PC-3 (cell line): ENCODE results near the gene RPE65. TPM values are rescaled to one million over a fixed set of nuclear protein-coding genes. Genes with fewer than 3 reads are reported as not detected.

Experiments used
- ATAC-seq: fragments of 200-7000 bp; cut with Tn5 transposase; 2 replicates; pipeline ENCODE4 v1.9.1; 2020; ENCODE audit warnings: mild to moderate bottlenecking, moderate library complexity
- BruUV-seq: library from RNA; stranded (reverse); fragments of 400-500 nt; replicated peaks from 2 replicates; lab custom pipeline; 2021; lab: Mats Ljungman, UMichigan
- CTCF ChIA-PET: fragments of 300-600 bp; sonication (Branson Sonifier 250); formaldehyde crosslinking; loops from one replicate; lab custom pipeline; 2022; ENCODE audit warnings: antibody characterized with exemption; lab: Charles Lee
- POLR2A ChIA-PET: fragments of 300-600 bp; sonication (Branson Sonifier 250); formaldehyde crosslinking; loops from one replicate; lab custom pipeline; 2022; ENCODE audit warnings: antibody characterized with exemption; ENCODE audit not compliant: unreplicated experiment; lab: Charles Lee
- DNase-seq: peaks from one replicate; pipeline ENCODE4 v3.0.0-alpha.2; 2015
- H2AFZ ChIP-seq: fragments of 300-600 bp; sonication (generic); 2 replicates; pipeline ENCODE4 v1.6.0; 2016; ENCODE audit warnings: antibody characterized with exemption, low read length
- H3F3A ChIP-seq: fragments of 300-600 bp; sonication (generic); one replicate; pipeline ENCODE4 v1.6.0; 2017; ENCODE audit warnings: antibody characterized with exemption, low read length, control low read depth, mild to moderate bottlenecking; ENCODE audit not compliant: unreplicated experiment
- H3K27ac ChIP-seq: fragments of 300-600 bp; sonication (generic); 2 replicates; pipeline ENCODE4 v1.5.1; 2016; ENCODE audit warnings: mild to moderate bottlenecking, low read length
- H3K27me3 ChIP-seq: fragments of 300-600 bp; sonication (generic); 2 replicates; pipeline ENCODE4 v1.6.1; 2016; ENCODE audit warnings: low read length, mixed read lengths
- H3K36me3 ChIP-seq: fragments of 300-600 bp; sonication (generic); 2 replicates; pipeline ENCODE4 v1.6.1; 2016; ENCODE audit warnings: low read depth, mixed run types, low read length, mixed read lengths
- H3K4me1 ChIP-seq: fragments of 300-600 bp; sonication (generic); 2 replicates; pipeline ENCODE4 v1.5.1; 2016; ENCODE audit warnings: low read length; ENCODE audit not compliant: insufficient read depth
- H3K4me2 ChIP-seq: fragments of 300-600 bp; sonication (generic); 2 replicates; pipeline ENCODE4 v1.6.0; 2016; ENCODE audit warnings: low read length
- H3K4me3 ChIP-seq: fragments of 300-600 bp; sonication (generic); 2 replicates; pipeline ENCODE4 v1.5.1; 2016; ENCODE audit warnings: mild to moderate bottlenecking, low read length, mixed read lengths
- H3K79me2 ChIP-seq: fragments of 300-600 bp; sonication (generic); 2 replicates; pipeline ENCODE4 v1.6.1; 2017; ENCODE audit warnings: low read length, mixed read lengths
- H3K9ac ChIP-seq: fragments of 300-600 bp; sonication (generic); 2 replicates; pipeline ENCODE4 v1.6.0; 2016; ENCODE audit warnings: mild to moderate bottlenecking, low read length
- H3K9me2 ChIP-seq: fragments of 300-600 bp; sonication (generic); replicated peaks from 2 replicates; pipeline ENCODE4 v1.6.1; 2016; ENCODE audit warnings: mixed run types, low read length, mixed read lengths
- H3K9me3 ChIP-seq: fragments of 300-600 bp; sonication (generic); 2 replicates; pipeline ENCODE4 v1.6.1; 2016; ENCODE audit warnings: low read length, mixed read lengths
- H4K20me1 ChIP-seq: fragments of 300-600 bp; sonication (generic); 2 replicates; pipeline ENCODE4 v1.6.1; 2016; ENCODE audit warnings: low read length, mixed read lengths
- EZH2 ChIP-seq: fragments of 300-600 bp; sonication (generic); IDR thresholded peaks from one replicate; pipeline ENCODE4 v1.6.1; 2017; ENCODE audit warnings: antibody characterized with exemption, mild to moderate bottlenecking, low read length; ENCODE audit not compliant: unreplicated experiment
- EZH2phosphoT487 ChIP-seq: fragments of 300-600 bp; sonication (generic); IDR thresholded peaks from 2 replicates; pipeline ENCODE4 v1.6.1; 2018; ENCODE audit warnings: mild to moderate bottlenecking, antibody characterized with exemption, low read length, borderline replicate concordance
- intact Hi-C: fragments of 100-400 bp; cut with micrococcal nuclease; formaldehyde crosslinking; loops from 2 replicates; pipeline ENCODE4 v1.9.0; 2023
- total RNA-seq: library from RNA; depleted of rRNA; stranded (reverse); fragments of >200 nt; gene quantifications from 2 replicates; pipeline ENCODE4 v1.2.3, GENCODE V29; 2014
- TF ChIP-seq, protein P1 (sequence below): fragments of 300-600 bp; sonication (generic); conservative IDR thresholded peaks from 2 replicates; pipeline ENCODE4 v1.5.1; 2017; ENCODE audit warnings: antibody characterized with exemption, low read depth, mild to moderate bottlenecking, low read length

RPE65 gene
- total RNA-seq, 1 experiment from 2014 or later, result not detected

GRCh38 chr1:68460935-68461334, 11.2 kb upstream of the RPE65 start:
- Histone ChIP-seq H3K4me3 (no peak overlapping the region), H3K4me2 (no peak overlapping the region), H3K9ac (no peak overlapping the region), H3K27ac (no peak overlapping the region), H3K36me3 (peaks cover 41% of the 10 kb centered on the region), H3K9me2 (no peaks in the 10 kb centered on the region), H3K79me2 (no peaks in the 10 kb centered on the region), H3F3A (no peaks in the 10 kb centered on the region), H3K9me3 (no peaks in the 10 kb centered on the region), H4K20me1 (no peaks in the 10 kb centered on the region), H3K4me1 (no peaks in the 10 kb centered on the region), H3K27me3 (no peaks in the 10 kb centered on the region), H2AFZ (no peak overlapping the region)
- ChIA-PET CTCF (no interaction called here), POLR2A (no interaction called here)
- intact Hi-C loops, result no loop called here
- DNase-seq (no peak), ATAC-seq (no peak)
- TF ChIP-seq EZH2 (no peak), EZH2phosphoT487 (no peak)
- TF ChIP-seq, protein P1, sequence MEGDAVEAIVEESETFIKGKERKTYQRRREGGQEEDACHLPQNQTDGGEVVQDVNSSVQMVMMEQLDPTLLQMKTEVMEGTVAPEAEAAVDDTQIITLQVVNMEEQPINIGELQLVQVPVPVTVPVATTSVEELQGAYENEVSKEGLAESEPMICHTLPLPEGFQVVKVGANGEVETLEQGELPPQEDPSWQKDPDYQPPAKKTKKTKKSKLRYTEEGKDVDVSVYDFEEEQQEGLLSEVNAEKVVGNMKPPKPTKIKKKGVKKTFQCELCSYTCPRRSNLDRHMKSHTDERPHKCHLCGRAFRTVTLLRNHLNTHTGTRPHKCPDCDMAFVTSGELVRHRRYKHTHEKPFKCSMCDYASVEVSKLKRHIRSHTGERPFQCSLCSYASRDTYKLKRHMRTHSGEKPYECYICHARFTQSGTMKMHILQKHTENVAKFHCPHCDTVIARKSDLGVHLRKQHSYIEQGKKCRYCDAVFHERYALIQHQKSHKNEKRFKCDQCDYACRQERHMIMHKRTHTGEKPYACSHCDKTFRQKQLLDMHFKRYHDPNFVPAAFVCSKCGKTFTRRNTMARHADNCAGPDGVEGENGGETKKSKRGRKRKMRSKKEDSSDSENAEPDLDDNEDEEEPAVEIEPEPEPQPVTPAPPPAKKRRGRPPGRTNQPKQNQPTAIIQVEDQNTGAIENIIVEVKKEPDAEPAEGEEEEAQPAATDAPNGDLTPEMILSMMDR, result no peak
- no TSS peak for BruUV-seq

DNA sequence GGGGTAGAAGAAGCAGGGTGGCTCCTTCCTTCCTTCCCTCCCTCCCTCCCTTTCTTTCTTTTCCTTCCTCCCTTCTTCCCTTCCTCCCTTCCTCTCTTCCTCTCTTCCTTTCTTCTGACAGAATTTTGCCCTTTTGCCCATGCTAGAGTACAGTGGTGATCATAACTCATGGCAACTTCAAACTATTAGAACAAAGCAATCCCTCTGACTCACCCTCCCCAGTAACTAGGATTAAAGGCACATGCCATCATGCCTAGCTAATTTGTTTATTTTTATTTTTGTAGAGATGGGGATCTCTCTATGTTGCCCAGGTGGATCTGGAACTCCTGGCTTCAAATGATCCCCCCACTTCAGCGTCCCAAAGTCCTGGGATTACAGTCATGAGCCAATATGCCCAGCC, 10.0 kb upstream of the RPE65 start:
- no TSS peak for BruUV-seq
- DNase-seq, result peak; percentile 26
- Histone ChIP-seq H4K20me1 (no peaks in the 10 kb centered on the region), H3K9ac (no peak overlapping the region), H3K9me2 (no peaks in the 10 kb centered on the region), H3K79me2 (no peaks in the 10 kb centered on the region), H2AFZ (no peak overlapping the region), H3K27me3 (no peaks in the 10 kb centered on the region), H3K36me3 (peaks cover 33% of the 10 kb centered on the region), H3F3A (no peaks in the 10 kb centered on the region), H3K27ac (no peak overlapping the region), H3K9me3 (no peaks in the 10 kb centered on the region), H3K4me1 (no peaks in the 10 kb centered on the region), H3K4me2 (no peak overlapping the region), H3K4me3 (no peak overlapping the region)
- POLR2A ChIA-PET, result no interaction called here
- CTCF ChIA-PET, result no interaction called here
- ATAC-seq, result peak; percentile 60
- intact Hi-C loops, result no loop called here
- TF ChIP-seq, protein P1, result no peak
- TF ChIP-seq EZH2, result no peak
- TF ChIP-seq EZH2phosphoT487, result no peak

DNA sequence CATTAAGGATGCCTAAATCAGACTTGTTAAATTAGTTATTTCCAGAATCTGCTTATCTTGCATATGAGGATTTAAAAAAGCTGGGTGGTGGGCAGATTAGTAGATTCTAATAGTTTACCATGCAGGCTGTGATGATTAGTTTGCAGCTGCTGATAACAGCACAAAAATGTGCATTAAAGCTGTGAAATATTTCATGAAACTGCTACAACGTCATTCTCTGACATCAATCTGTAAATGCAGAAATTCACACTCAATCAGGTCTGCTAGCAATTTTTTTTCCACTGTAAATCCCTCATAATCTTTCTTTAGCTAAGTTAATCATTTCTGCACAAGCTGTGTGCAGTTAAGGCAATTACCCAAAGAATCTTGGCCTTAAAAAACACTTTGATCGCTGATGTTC, 9.3 kb upstream of the RPE65 start:
- H3K4me2 ChIP-seq, result no peak overlapping the region
- H4K20me1 ChIP-seq, result no peaks in the 10 kb centered on the region
- H3K4me3 ChIP-seq, result no peak overlapping the region
- H3F3A ChIP-seq, result no peaks in the 10 kb centered on the region
- peaks cover 30% of the 10 kb centered on the region for H3K36me3 ChIP-seq
- no peak overlapping the region for H2AFZ ChIP-seq
- CTCF ChIA-PET, result no interaction called here
- POLR2A ChIA-PET, result no interaction called here
- no peak overlapping the region for H3K9ac ChIP-seq
- DNase-seq (no peak), ATAC-seq (no peak)
- H3K79me2 ChIP-seq, result no peaks in the 10 kb centered on the region
- no peak for TF ChIP-seq EZH2
- H3K27me3 ChIP-seq, result no peaks in the 10 kb centered on the region
- no TSS peak for BruUV-seq
- intact Hi-C loops, result no loop called here
- no peaks in the 10 kb centered on the region for H3K9me2 ChIP-seq
- H3K27ac ChIP-seq, result no peak overlapping the region
- H3K4me1 ChIP-seq, result no peaks in the 10 kb centered on the region
- no peaks in the 10 kb centered on the region for H3K9me3 ChIP-seq
